Thyroid gland (tissue), 4 donors: ENCODE data around the gene OR6T1. TPM values are rescaled to one million over a fixed set of nuclear protein-coding genes. Genes with fewer than 3 reads are reported as not detected.

Experiments used
- DNase-seq, 2 donors: peaks; one replicate each; pipeline ENCODE4 v3.0.0-alpha.2; 2019
- H3K27ac ChIP-seq, 3 donors: fragments of 200-600 bp; sonication (generic); 1 replicate in 2 of 3; 2 replicates in 1 of 3; pipeline ENCODE4 v1.5.1; 2016 to 2019; ENCODE audit warnings: mild to moderate bottlenecking in 1 of 3, moderate library complexity in 1 of 3
- H3K27me3 ChIP-seq: fragments of 200-600 bp; sonication (generic); one replicate; pipeline ENCODE4 v1.5.1; 2019
- H3K36me3 ChIP-seq, 2 donors: fragments of 200-600 bp; sonication (generic); one replicate each; pipeline ENCODE4 v1.5.1; 2016 to 2019
- H3K4me1 ChIP-seq, 2 donors: fragments of 200-600 bp; sonication (generic); one replicate each; pipeline ENCODE4 v1.5.1; 2017 to 2019
- H3K4me3 ChIP-seq, 3 donors: fragments of 200-600 bp; sonication (generic); replicated peaks in 1 of 3; 1 replicate in 2 of 3; 2 replicates in 1 of 3; pipeline ENCODE4 v1.5.1; 2016; ENCODE audit warnings: mild to moderate bottlenecking in 1 of 3
- H3K9me3 ChIP-seq: fragments of 200-600 bp; sonication (generic); one replicate; pipeline ENCODE4 v1.5.1; 2017
- POLR2A ChIP-seq, 2 donors: fragments of 450-650 bp; IDR thresholded peaks; one replicate each; pipeline ENCODE4 v1.6.1; 2017; ENCODE audit warnings: antibody characterized with exemption in 2 of 2, mild to moderate bottlenecking in 2 of 2, moderate library complexity in 1 of 2
- WGBS, 2 donors: methylation state at CpG; one replicate each; pipeline ENCODE4 v1.1.5; 2017; 5-methylcytosine and 5-hydroxymethylcytosine counted together
- intact Hi-C: fragments of 100-400 bp; cut with DNase I; formaldehyde crosslinking; loops from one replicate; pipeline ENCODE4 v1.15.1; 2023
- total RNA-seq, 4 donors: library from RNA; depleted of rRNA; stranded (reverse); fragments of >200 nt; gene quantifications; one replicate each; pipeline ENCODE4 v1.2.3, GENCODE V29; 2016
- TF ChIP-seq, protein P1 (sequence below), 6 experiments: fragments of 200-600 bp in 3 of 6; fragments of 450-650 bp in 3 of 6; sonication (generic) in 3 of 6; IDR thresholded peaks; one replicate each; pipeline ENCODE4 v1.5.1; 2016 to 2019; ENCODE audit warnings: antibody characterized with exemption in 6 of 6, mild to moderate bottlenecking in 2 of 6, inconsistent platforms in 1 of 6, moderate library complexity in 1 of 6

Gene OR6T1
- total RNA-seq, 4 donors from 2014 or later: not detected

DNA sequence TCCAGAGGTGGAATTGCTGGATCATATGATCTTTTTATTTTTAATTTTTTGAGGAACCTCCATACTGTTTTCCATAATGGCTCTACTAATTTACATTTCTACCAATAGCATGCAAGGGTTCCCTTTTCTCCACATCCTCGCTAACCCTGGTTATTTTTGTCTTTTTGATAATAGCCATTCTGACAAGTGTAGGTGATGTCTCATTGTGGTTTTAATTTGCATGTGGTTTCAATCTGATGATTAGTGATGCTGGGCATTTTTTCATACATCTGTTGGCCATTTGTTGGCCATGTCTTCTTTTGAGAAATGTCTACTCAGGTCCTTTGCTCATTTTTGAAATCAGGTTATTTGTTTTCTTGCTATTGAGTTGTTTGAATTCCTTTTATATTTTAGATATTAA, 19.6 kb downstream of the OR6T1 start:
- intact Hi-C loops: no loop called here
- Histone ChIP-seq H3K27me3 (no peaks in the 10 kb centered on the region), H3K36me3 (no peaks in the 10 kb centered on the region), H3K9me3 (no peaks in the 10 kb centered on the region), H3K4me1 (no peaks in the 10 kb centered on the region), H3K27ac (no peak overlapping the region), H3K4me3 (no peak overlapping the region)
- DNase-seq: no peak
- WGBS, 2 donors: 83 to 84% methylated on average over 1 of the region's 1 CpG
- TF ChIP-seq, protein P1, sequence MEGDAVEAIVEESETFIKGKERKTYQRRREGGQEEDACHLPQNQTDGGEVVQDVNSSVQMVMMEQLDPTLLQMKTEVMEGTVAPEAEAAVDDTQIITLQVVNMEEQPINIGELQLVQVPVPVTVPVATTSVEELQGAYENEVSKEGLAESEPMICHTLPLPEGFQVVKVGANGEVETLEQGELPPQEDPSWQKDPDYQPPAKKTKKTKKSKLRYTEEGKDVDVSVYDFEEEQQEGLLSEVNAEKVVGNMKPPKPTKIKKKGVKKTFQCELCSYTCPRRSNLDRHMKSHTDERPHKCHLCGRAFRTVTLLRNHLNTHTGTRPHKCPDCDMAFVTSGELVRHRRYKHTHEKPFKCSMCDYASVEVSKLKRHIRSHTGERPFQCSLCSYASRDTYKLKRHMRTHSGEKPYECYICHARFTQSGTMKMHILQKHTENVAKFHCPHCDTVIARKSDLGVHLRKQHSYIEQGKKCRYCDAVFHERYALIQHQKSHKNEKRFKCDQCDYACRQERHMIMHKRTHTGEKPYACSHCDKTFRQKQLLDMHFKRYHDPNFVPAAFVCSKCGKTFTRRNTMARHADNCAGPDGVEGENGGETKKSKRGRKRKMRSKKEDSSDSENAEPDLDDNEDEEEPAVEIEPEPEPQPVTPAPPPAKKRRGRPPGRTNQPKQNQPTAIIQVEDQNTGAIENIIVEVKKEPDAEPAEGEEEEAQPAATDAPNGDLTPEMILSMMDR (IDR thresholded peaks at IDR 0.05): no peak
- TF ChIP-seq POLR2A (IDR thresholded peaks at IDR 0.05): no peak

DNA sequence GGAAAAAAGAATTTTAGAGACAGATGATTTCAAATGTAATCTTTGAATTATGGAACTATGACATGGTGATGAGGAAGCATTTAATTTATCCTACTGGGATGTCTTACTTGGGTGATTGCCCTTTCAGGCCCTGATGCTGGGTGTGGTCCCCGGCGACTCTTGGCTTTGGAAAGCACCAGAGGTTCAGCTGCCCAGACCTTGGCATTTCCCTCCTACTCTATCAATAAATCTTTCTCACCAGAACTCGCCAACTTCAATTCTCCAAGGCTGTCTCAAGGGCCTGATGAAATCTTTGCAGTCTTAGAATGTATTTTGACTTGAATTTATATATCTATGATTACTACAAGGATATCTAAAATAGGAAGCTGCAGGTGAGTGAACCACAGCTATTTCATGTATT, 22.7 kb downstream of the OR6T1 start:
- no peak for DNase-seq
- Histone ChIP-seq H3K27ac (no peak overlapping the region), H3K4me1 (no peaks in the 10 kb centered on the region), H3K36me3 (no peaks in the 10 kb centered on the region), H3K9me3 (no peaks in the 10 kb centered on the region), H3K4me3 (no peak overlapping the region), H3K27me3 (no peaks in the 10 kb centered on the region)
- intact Hi-C loops: no loop called here
- 78 to 85% methylated on average over 3 of the region's 3 CpGs for WGBS, 2 donors
- TF ChIP-seq, protein P1 (IDR thresholded peaks at IDR 0.05): no peak
- no peak for TF ChIP-seq POLR2A (IDR thresholded peaks at IDR 0.05)

DNA sequence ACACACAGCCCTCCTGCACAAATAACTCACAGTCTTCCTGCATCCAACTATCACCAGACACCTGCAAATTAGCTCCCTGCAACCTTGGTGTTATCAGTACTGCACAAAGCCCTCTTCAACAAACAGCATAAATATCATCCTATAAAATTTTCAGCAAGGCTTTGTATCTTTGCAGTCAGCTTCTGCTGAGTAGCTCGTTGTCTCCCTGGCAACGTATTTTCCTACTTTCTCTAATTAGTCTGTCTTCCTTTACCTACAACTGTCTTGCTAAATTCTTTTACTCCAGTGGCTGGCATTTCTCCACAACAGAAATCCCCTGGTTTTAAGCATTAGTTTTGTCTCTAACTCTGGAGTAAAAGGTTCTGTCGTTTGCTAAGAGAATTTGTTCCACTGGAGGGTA, 37.8 kb downstream of the OR6T1 start:
- Histone ChIP-seq H3K27ac (no peak overlapping the region), H3K4me1 (no peaks in the 10 kb centered on the region), H3K36me3 (no peaks in the 10 kb centered on the region), H3K27me3 (no peaks in the 10 kb centered on the region), H3K4me3 (no peak overlapping the region), H3K9me3 (no peaks in the 10 kb centered on the region)
- WGBS, 2 donors: 42 to 46% methylated on average over 3 of the region's 3 CpGs
- no peak for DNase-seq
- no peak for TF ChIP-seq POLR2A (IDR thresholded peaks at IDR 0.05)
- TF ChIP-seq, protein P1 (IDR thresholded peaks at IDR 0.05): no peak
- intact Hi-C loops: no loop called here

DNA sequence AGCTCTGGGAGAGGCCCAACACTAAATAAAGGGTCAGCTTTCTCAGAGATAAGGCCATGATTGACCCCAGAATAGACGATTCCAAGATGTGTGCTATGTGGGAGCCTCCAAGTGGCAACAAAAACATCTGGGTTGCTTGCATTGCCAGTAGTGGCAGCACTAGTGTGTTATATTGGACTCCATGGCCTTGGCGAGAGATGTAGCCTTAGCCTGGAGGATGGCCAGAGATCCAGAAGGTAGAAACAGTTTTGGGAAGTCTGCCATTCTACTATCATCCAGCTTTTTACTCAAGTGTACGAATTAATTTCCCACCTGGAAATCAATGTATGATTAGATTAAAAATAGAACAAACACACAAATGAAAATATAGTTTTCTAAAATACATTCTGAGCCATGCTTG, 38.7 kb downstream of the OR6T1 start:
- Histone ChIP-seq H3K36me3 (no peaks in the 10 kb centered on the region), H3K27me3 (no peaks in the 10 kb centered on the region), H3K9me3 (no peaks in the 10 kb centered on the region), H3K4me3 (no peak overlapping the region), H3K27ac (no peak overlapping the region), H3K4me1 (no peaks in the 10 kb centered on the region)
- TF ChIP-seq, protein P1 (IDR thresholded peaks at IDR 0.05): no peak
- no peak for TF ChIP-seq POLR2A (IDR thresholded peaks at IDR 0.05)
- intact Hi-C loops: no loop called here
- no peak for DNase-seq
- WGBS, 2 donors: 79 to 82% methylated on average over 3 of the region's 3 CpGs

DNA sequence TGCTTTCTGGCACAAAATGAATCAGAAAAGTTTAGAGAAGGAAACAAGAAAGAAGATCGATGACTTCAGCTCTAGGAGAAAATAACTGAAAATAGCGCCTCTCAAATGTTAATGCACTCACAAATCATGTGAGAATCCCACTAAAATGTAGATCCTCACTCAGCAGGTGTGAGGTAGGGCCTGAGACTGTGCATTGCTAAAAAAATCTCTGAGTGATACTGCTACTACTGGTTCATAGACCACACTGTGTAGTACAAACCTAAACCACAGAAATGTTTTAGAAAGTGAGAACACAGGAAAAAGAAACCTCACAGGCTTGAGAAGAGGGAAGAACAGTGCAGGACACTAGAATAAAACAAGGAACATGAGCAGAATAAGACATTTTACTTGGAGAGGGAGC, 39.7 kb downstream of the OR6T1 start:
- H3K4me1 ChIP-seq: no peaks in the 10 kb centered on the region
- WGBS, 2 donors: 75 to 76% methylated on average over 2 of the region's 2 CpGs
- TF ChIP-seq, protein P1 (IDR thresholded peaks at IDR 0.05): no peak
- no peak for TF ChIP-seq POLR2A (IDR thresholded peaks at IDR 0.05)
- intact Hi-C loops: no loop called here
- H3K9me3 ChIP-seq: no peaks in the 10 kb centered on the region
- no peak for DNase-seq
- H3K4me3 ChIP-seq: no peak overlapping the region
- no peaks in the 10 kb centered on the region for H3K27me3 ChIP-seq
- H3K36me3 ChIP-seq: no peaks in the 10 kb centered on the region
- no peak overlapping the region for H3K27ac ChIP-seq
